ENCODE measurements around the gene MYL3.
"Not testable (repeated sequence)": the region's sequence is repeated elsewhere in the genome, so short reads cannot be mapped to it uniquely, and the experiment has no call there.

The MYL3 gene

DNA sequence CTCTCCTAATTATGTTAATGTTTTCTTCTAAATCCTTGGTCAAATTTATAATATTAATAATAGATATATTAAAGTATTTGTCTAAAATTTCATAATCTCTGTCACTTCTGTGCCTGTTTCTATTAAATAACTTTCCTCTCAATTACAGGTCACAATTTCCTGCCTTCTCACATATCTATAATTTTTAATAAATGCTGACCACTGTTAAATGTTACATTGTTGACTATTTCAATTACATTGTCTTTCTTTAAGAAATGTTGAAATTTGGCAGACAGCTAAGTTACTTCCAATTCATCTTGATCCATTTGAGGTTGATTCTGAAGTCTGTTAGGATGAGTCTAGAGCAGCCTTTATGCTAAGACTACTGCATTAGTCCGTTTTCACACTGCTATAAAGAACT lies 41.7 kb downstream of the MYL3 start:
- no peak for FAIRE-seq
- TF ChIP-seq, protein P1, sequence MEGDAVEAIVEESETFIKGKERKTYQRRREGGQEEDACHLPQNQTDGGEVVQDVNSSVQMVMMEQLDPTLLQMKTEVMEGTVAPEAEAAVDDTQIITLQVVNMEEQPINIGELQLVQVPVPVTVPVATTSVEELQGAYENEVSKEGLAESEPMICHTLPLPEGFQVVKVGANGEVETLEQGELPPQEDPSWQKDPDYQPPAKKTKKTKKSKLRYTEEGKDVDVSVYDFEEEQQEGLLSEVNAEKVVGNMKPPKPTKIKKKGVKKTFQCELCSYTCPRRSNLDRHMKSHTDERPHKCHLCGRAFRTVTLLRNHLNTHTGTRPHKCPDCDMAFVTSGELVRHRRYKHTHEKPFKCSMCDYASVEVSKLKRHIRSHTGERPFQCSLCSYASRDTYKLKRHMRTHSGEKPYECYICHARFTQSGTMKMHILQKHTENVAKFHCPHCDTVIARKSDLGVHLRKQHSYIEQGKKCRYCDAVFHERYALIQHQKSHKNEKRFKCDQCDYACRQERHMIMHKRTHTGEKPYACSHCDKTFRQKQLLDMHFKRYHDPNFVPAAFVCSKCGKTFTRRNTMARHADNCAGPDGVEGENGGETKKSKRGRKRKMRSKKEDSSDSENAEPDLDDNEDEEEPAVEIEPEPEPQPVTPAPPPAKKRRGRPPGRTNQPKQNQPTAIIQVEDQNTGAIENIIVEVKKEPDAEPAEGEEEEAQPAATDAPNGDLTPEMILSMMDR (IDR thresholded peaks at IDR 0.05; ENCODE audit: insufficient read depth, missing control alignments): no peak
- DNase-seq (ENCODE audit: insufficient read length, low spot score): no peak

DNA sequence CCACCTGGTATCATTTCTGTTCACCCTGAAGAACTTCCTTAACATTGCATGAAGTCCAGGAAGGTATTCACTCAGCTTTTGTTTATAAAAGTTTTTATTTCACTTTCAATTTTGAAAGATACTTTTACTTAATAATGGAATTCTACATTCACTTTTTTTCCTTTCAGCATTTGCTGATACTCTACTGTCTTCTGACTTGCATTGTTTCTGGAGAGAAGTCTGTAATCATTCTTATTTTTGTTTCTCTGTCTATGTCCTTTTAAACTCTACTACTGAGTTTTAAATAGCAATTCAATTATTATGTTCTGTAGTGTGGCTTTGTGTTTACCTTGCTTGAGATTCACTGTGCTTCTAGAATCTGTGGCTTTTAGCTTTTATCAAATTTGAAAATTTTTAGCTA lies 42.4 kb downstream of the MYL3 start:
- TF ChIP-seq, protein P1 (IDR thresholded peaks at IDR 0.05; ENCODE audit: insufficient read depth, missing control alignments): no peak
- no peak for DNase-seq (ENCODE audit: insufficient read length, low spot score)
- FAIRE-seq: no peak

DNA sequence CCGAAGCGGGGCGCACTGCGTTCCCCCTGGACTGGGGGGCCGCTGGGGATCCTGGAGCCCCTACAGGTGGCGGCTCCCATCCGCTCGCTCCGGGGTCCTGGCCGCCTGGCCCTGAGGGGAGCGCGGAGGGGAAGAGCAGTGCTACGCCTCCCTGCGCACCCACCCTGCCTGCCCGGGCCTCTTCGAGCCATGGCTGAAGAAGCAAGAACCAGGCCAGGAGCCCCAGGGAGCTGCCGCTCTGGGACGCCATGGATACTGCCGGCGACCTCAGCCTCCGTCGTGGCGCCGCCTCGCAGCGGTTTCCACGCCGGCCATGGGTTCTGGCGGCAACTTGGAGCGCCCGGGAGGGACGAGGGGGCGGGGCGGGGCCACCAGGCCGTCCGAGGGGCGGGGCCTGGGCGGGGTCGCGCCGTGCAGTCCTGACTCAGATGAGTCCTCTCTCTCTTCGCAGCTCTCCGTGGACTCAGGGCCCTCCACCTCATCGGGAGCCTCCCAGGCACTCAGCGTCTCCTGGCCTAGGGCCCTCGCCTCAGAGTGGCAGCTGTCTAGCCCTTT lies 50.9 kb downstream of the MYL3 start:
- TF ChIP-seq, protein P1 (IDR thresholded peaks at IDR 0.05; ENCODE audit: insufficient read depth, missing control alignments): no peak
- FAIRE-seq (no peak), DNase-seq (ENCODE audit: insufficient read length, low spot score) (no peak)

DNA sequence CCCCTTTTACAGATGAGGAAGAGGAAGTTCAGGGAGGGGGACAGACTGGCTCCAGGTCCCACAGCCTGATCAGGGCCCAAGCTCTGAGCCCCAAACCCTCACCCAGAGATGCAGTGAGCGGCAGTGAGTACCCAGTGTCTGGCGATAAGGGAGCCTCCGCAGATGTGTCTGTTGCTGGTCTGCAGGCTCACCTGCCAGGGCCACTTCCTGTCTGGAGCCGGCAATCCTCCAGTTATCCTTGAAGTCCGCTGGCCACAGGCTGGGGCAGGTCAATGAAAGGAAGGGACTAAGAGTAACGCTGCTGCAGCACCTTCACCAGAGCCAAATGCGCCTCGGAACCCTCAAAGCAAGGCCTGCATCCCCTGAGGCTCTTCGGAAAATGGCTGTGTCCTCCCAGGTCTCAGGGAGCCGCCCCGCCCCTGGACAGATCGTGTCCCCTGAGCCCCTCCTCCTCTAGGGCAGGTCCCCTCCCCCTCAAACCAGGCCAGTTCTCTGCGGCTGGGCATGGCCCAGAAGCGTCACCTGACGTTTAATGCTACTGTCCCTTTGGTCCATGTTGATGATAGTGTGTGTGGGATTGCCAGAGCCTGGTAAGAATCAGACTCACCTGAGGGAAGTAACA lies 51.5 kb downstream of the MYL3 start:
- DNase-seq (ENCODE audit: insufficient read length, low spot score) (no peak), FAIRE-seq (no peak)
- TF ChIP-seq, protein P1 (IDR thresholded peaks at IDR 0.05; ENCODE audit: insufficient read depth, missing control alignments): no peak

DNA sequence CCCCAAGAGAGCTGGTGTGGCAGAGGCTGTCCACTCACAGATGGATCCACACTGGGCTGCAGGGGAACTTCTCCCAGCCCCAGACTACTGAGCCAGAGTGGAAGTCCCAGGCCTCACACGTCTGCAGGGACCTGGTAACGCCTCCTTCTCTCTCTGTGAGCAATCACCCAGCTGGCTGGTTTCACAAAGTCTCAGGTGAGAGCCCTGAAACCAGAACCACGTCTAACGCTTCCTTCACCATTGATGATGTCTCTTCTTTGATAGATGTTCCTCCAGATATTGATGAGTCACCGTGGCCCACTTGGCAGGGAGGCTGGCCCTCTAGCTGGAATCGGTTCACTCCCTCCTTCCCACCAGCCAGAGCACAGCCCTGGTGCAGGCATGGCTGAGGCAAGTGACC lies 54.5 kb downstream of the MYL3 start:
- FAIRE-seq; DNase-seq (ENCODE audit: insufficient read length, low spot score): not testable (repeated sequence)

Data from D721Med (cell line).